Nephron progenitor cell (in vitro differentiated cells): ENCODE data around the gene IL6ST.

ENCODE experiments used
- DNase-seq: peaks from one replicate; pipeline ENCODE4 v3.0.0; 2021
- H3K27ac Mint-ChIP-seq: 2 replicates; pipeline ENCODE4 v1.8.0; 2021; ENCODE audit warnings: mild to moderate bottlenecking, moderate library complexity, mixed read lengths
- H3K27me3 Mint-ChIP-seq: 2 replicates; pipeline ENCODE4 v1.8.0; 2021; ENCODE audit warnings: mild to moderate bottlenecking, low read depth, mixed read lengths; ENCODE audit not compliant: poor library complexity
- H3K36me3 Mint-ChIP-seq: 2 replicates; pipeline ENCODE4 v1.8.0; 2021; ENCODE audit warnings: low read depth, mixed read lengths
- H3K4me1 Mint-ChIP-seq: 2 replicates; pipeline ENCODE4 v1.8.0; 2021; ENCODE audit warnings: mixed read lengths
- H3K4me3 Mint-ChIP-seq: 2 replicates; pipeline ENCODE4 v1.8.0; 2021; ENCODE audit warnings: mild to moderate bottlenecking, moderate library complexity, mixed read lengths
- H3K9me3 Mint-ChIP-seq: 2 replicates; pipeline ENCODE4 v1.8.0; 2021; ENCODE audit warnings: mild to moderate bottlenecking, moderate library complexity, mixed read lengths
- TF ChIP-seq, protein P1 (sequence below): fragments of 200-600 bp; sonication (generic); IDR thresholded peaks from 2 replicates; pipeline ENCODE4 v1.5.0; 2021; ENCODE audit warnings: antibody characterized with exemption

The IL6ST gene

DNA sequence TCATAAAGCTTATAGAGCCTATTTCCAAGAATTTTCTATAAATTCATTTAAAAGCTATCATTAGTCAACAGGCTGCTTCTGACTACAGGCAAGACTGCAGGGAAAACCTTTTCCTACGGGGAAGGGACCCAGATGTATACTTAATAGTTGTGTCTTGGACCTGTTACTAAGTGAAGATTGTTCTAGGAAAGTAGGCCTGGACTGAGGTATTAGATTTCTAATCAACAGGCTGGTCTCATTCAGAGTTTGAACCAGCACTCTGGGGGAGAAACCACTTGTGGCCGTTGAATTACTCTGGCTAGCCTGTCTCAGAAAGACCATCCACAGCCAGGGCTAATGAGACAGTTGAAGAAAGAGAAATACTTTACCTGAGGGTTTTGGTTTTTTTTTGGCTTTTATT is 60.0 kb downstream of the IL6ST start:
- Mint-ChIP-seq H3K36me3 (no peaks in the 10 kb centered on the region), H3K9me3 (no peaks in the 10 kb centered on the region), H3K4me1 (no peaks in the 10 kb centered on the region), H3K27me3 (no peaks in the 10 kb centered on the region), H3K27ac (no peak overlapping the region), H3K4me3 (no peak overlapping the region)
- TF ChIP-seq, protein P1, sequence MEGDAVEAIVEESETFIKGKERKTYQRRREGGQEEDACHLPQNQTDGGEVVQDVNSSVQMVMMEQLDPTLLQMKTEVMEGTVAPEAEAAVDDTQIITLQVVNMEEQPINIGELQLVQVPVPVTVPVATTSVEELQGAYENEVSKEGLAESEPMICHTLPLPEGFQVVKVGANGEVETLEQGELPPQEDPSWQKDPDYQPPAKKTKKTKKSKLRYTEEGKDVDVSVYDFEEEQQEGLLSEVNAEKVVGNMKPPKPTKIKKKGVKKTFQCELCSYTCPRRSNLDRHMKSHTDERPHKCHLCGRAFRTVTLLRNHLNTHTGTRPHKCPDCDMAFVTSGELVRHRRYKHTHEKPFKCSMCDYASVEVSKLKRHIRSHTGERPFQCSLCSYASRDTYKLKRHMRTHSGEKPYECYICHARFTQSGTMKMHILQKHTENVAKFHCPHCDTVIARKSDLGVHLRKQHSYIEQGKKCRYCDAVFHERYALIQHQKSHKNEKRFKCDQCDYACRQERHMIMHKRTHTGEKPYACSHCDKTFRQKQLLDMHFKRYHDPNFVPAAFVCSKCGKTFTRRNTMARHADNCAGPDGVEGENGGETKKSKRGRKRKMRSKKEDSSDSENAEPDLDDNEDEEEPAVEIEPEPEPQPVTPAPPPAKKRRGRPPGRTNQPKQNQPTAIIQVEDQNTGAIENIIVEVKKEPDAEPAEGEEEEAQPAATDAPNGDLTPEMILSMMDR: no peak
- no peak for DNase-seq

DNA sequence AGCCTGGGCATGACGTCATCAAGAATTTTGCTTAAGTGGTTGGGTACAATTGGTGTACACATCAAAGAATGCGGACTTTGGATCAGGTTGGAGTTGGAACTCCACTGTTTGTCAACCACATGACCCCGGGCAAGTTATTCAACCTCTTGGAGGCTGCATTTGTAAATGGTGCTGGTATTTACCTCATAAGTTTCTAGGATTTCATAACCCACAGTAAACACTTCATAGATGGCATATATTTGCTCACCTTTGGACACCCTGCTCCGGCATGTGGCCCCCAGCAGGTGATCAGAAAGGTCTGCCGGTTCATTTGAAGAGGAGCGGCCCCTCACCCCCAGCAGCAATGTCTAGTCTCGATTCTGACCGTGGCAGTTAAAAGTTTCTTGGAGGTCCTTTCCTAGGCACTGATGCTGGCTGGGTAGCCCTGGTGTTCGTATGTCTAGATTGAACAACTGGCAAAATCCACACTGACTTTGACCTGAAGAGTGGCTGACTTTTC is 60.6 kb downstream of the IL6ST start:
- DNase-seq: no peak
- TF ChIP-seq, protein P1: no peak
- Mint-ChIP-seq H3K27me3 (no peaks in the 10 kb centered on the region), H3K36me3 (no peaks in the 10 kb centered on the region), H3K4me3 (no peak overlapping the region), H3K4me1 (no peaks in the 10 kb centered on the region), H3K9me3 (no peaks in the 10 kb centered on the region), H3K27ac (no peak overlapping the region)

DNA sequence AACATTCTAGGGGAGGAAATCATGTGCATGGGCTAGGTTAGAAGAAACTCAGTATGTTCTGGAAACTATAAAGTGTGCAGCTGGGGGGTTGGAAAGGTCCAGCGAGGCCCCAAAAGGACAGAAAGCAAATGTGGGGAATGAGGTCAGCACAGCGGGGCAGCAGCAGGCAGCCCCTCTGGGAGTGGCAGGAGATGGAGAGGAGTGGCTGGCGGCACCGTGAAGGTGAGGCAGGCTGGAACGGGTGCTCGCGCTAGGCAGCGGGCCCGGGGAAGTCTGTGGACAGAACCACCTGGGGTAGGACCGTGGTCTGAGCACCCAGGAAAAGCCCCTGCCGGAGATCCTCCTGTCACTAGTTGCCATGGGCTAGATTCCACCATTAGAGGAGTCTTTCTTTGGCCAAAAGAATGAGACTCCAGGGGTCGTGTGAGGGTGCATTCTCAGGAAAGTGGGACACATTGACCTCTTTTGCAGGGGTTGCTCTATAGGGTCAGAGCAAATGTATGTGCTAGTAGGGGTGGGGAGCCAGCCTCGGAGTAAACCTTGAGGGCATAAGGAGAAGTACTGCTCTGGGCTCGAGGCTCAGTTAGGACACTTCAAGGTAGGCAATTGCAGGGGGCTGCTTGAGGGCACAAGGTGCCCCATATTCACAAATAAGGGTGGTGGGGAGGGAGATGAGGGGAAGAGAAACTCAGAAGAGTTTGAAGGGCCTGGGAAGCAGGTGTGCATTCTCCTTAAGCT is 61.2 kb downstream of the IL6ST start:
- H3K27me3 Mint-ChIP-seq: no peaks in the 10 kb centered on the region
- peak overlapping the region; percentile 58 for H3K27ac Mint-ChIP-seq
- no peak overlapping the region for H3K4me3 Mint-ChIP-seq
- no peaks in the 10 kb centered on the region for H3K9me3 Mint-ChIP-seq
- DNase-seq: no peak
- TF ChIP-seq, protein P1: no peak
- H3K4me1 Mint-ChIP-seq: no peaks in the 10 kb centered on the region
- no peaks in the 10 kb centered on the region for H3K36me3 Mint-ChIP-seq

DNA sequence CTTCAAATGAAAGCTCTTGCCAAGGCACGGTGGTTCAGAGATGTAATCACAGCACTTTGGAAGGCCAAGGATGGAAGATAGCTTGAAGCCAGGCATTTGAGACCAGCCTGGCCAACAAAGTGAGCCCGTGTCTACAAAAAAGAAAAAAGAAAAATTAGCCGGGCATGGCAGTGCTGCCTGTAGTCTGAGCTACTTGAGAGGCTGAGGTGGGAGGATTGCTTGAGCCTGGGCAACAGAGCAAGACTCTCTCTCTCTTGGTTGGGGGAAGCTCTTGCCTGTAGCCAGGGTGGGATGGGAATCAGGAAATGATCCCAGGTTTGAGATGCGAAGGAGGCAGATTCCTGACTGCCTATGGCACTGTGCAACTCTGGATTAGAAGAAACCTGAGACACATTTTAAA is 62.1 kb downstream of the IL6ST start:
- no peak for DNase-seq
- H3K9me3 Mint-ChIP-seq: no peaks in the 10 kb centered on the region
- H3K4me1 Mint-ChIP-seq: no peaks in the 10 kb centered on the region
- TF ChIP-seq, protein P1: no peak
- H3K4me3 Mint-ChIP-seq: no peak overlapping the region
- no peaks in the 10 kb centered on the region for H3K36me3 Mint-ChIP-seq
- H3K27ac Mint-ChIP-seq: peak overlapping the region; percentile 39
- no peaks in the 10 kb centered on the region for H3K27me3 Mint-ChIP-seq

DNA sequence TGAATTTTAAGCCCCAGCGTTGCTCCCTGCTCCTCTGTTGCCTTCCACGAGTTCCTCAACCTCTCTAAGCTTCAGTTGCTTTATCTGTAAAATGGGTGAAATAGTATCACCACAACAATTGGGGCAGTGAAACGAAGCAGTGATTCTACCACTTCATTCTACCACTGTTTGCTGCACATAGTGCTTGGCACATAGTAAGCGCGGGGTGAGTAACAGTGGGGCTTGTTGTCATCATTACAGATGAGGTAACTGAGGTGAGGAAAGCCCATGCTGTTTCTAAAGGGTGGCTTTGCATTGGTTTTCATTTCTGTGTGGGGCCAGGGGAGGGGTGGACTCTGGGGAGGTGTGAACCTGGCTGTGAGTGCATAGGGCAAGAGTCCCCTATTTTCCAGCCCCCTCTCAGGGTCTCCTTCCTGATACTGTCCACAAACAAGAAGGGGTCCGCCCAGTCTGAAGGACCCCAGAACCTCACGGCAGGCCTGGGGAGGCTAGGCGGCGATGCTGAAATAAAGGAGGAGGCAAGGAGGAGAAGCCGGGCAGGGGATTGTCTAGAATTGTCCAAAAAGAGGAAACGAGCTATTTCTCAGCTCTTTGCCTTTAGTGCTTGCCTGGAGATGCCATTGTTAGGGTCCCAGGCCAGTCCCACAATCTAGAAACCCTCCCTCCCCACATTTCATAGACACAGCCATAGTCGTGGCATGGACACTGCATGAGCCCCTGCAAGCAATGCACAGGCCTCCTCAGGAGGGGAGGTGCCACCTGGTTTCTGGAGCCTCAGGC is 65.6 kb downstream of the IL6ST start:
- TF ChIP-seq, protein P1: no peak
- H3K27ac Mint-ChIP-seq: no peak overlapping the region

More for the DNA sequence above, 65.6 kb downstream of the IL6ST start:
- Mint-ChIP-seq H3K4me3 (no peak overlapping the region), H3K4me1 (no peaks in the 10 kb centered on the region), H3K36me3 (no peaks in the 10 kb centered on the region), H3K9me3 (peaks cover 3% of the 10 kb centered on the region), H3K27me3 (peaks cover 8% of the 10 kb centered on the region)
- no peak for DNase-seq
